Endodermal cell (in vitro differentiated cells): ENCODE data around the gene TRUB2. TPM values are rescaled to one million over a fixed set of nuclear protein-coding genes. Genes with fewer than 3 reads are reported as not detected.

ENCODE experiments used
- DNase-seq: peaks from one replicate; pipeline ENCODE4 v3.0.0-alpha.2; 2017
- H3K27ac ChIP-seq: 2 replicates; pipeline ENCODE4 v1.5.1; 2013; ENCODE audit warnings: mild to moderate bottlenecking, low read depth, low read length, moderate library complexity
- H3K27me3 ChIP-seq: 2 replicates; pipeline ENCODE4 v1.6.1; 2013; ENCODE audit warnings: mild to moderate bottlenecking, low read length, moderate library complexity; ENCODE audit not compliant: insufficient read depth, control insufficient read depth, poor library complexity, severe bottlenecking
- H3K36me3 ChIP-seq: 2 replicates; pipeline ENCODE4 v1.7.0; 2013; ENCODE audit warnings: mild to moderate bottlenecking, low read length, moderate library complexity; ENCODE audit not compliant: control insufficient read depth, insufficient read depth
- H3K4me1 ChIP-seq: one replicate; pipeline ENCODE4 v1.7.0; 2013; ENCODE audit warnings: low read length; ENCODE audit not compliant: control insufficient read depth, insufficient read depth
- H3K4me3 ChIP-seq: 2 replicates; pipeline ENCODE4 v1.5.1; 2013; ENCODE audit warnings: mild to moderate bottlenecking, low read length, moderate library complexity
- H3K9ac ChIP-seq: 2 replicates; pipeline ENCODE4 v1.6.1; 2013; ENCODE audit warnings: mild to moderate bottlenecking, low read length, moderate library complexity; ENCODE audit not compliant: poor library complexity, severe bottlenecking; ENCODE audit errors: extremely low read depth
- H3K9me3 ChIP-seq: 2 replicates; pipeline ENCODE4 v1.6.1; 2013; ENCODE audit warnings: mild to moderate bottlenecking, low read length, moderate library complexity; ENCODE audit not compliant: control insufficient read depth
- H3K27ac Mint-ChIP-seq: 2 replicates; pipeline ENCODE4 v1.8.0; 2020; ENCODE audit warnings: mixed read lengths
- H3K27me3 Mint-ChIP-seq: 2 replicates; pipeline ENCODE4 v1.8.0; 2021; ENCODE audit warnings: mild to moderate bottlenecking, mixed read lengths; ENCODE audit not compliant: insufficient read depth
- H3K36me3 Mint-ChIP-seq: 2 replicates; pipeline ENCODE4 v1.8.0; 2020; ENCODE audit warnings: low read depth, mixed read lengths
- H3K4me1 Mint-ChIP-seq: 2 replicates; pipeline ENCODE4 v1.8.0; 2020; ENCODE audit warnings: mixed read lengths
- H3K4me3 Mint-ChIP-seq: 2 replicates; pipeline ENCODE4 v1.8.0; 2020; ENCODE audit warnings: mild to moderate bottlenecking, moderate library complexity, mixed read lengths
- H3K9me3 Mint-ChIP-seq: 2 replicates; pipeline ENCODE4 v1.8.0; 2020; ENCODE audit warnings: mild to moderate bottlenecking, mixed read lengths
- WGBS, 2 experiments: methylation state at CpG; one replicate each; pipeline versions ENCODE4 v1.1.5 to v1.1.7; 2013; ENCODE audit warnings: missing lambda C conversion rate in 2 of 2, mixed read lengths in 1 of 2; ENCODE audit not compliant: insufficient coverage in 1 of 2, insufficient read length in 1 of 2; 5-methylcytosine and 5-hydroxymethylcytosine counted together
- total RNA-seq, 2 donors: library from RNA; stranded (reverse); fragmentation: NEBNext Ultra II Directional in 1 of 2; extraction: Animal tissue kit (Norgen Biotek cat#: 25700) in 1 of 2; gene quantifications; 2 replicates in 1 of 2; 3 replicates in 1 of 2; pipeline ENCODE4 v1.2.1, GENCODE V29; 2021
- TF ChIP-seq, protein P1 (sequence below): fragments of 200-600 bp; sonication (generic); conservative IDR thresholded peaks from 2 replicates; pipeline ENCODE4 v1.5.0; 2021; ENCODE audit warnings: antibody characterized with exemption, mild to moderate bottlenecking

Gene TRUB2
- total RNA-seq, 2 donors from 2014 or later, result 30.6 to 31.8 TPM

GRCh38 chr9:128349125-128349524 is 26.9 kb upstream of the TRUB2 start:
- no peaks in the 10 kb centered on the region for H3K27me3 ChIP-seq
- DNase-seq, result no peak
- no peak overlapping the region for H3K9ac ChIP-seq
- H3K27ac ChIP-seq, result no peak overlapping the region
- Mint-ChIP-seq H3K27ac (no peak overlapping the region), H3K27me3 (no peaks in the 10 kb centered on the region), H3K9me3 (no peaks in the 10 kb centered on the region), H3K4me3 (no peak overlapping the region), H3K36me3 (peaks cover 59% of the 10 kb centered on the region), H3K4me1 (no peaks in the 10 kb centered on the region)
- H3K4me3 ChIP-seq, result no peak overlapping the region
- H3K36me3 ChIP-seq, result peaks cover 37% of the 10 kb centered on the region
- H3K9me3 ChIP-seq, result no peaks in the 10 kb centered on the region
- TF ChIP-seq, protein P1, sequence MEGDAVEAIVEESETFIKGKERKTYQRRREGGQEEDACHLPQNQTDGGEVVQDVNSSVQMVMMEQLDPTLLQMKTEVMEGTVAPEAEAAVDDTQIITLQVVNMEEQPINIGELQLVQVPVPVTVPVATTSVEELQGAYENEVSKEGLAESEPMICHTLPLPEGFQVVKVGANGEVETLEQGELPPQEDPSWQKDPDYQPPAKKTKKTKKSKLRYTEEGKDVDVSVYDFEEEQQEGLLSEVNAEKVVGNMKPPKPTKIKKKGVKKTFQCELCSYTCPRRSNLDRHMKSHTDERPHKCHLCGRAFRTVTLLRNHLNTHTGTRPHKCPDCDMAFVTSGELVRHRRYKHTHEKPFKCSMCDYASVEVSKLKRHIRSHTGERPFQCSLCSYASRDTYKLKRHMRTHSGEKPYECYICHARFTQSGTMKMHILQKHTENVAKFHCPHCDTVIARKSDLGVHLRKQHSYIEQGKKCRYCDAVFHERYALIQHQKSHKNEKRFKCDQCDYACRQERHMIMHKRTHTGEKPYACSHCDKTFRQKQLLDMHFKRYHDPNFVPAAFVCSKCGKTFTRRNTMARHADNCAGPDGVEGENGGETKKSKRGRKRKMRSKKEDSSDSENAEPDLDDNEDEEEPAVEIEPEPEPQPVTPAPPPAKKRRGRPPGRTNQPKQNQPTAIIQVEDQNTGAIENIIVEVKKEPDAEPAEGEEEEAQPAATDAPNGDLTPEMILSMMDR, result no peak
- no peaks in the 10 kb centered on the region for H3K4me1 ChIP-seq
- WGBS, 2 experiments, result 92% methylated on average over 2 of the region's 2 CpGs; no CpG with 5 or more reads in 1 of the 2 experiments

- Histone ChIP-seq H3K36me3 (peaks cover 36% of the 10 kb centered on the region), H3K4me3 (no peak overlapping the region), H3K27ac (no peak overlapping the region), H3K27me3 (no peaks in the 10 kb centered on the region), H3K9me3 (no peaks in the 10 kb centered on the region), H3K4me1 (no peaks in the 10 kb centered on the region), H3K9ac (no peak overlapping the region)
- TF ChIP-seq, protein P1, result peak; percentile 44
- Mint-ChIP-seq H3K9me3 (no peaks in the 10 kb centered on the region), H3K27ac (no peak overlapping the region), H3K4me3 (no peak overlapping the region), H3K4me1 (peaks cover 3% of the 10 kb centered on the region), H3K36me3 (peaks cover 41% of the 10 kb centered on the region), H3K27me3 (no peaks in the 10 kb centered on the region)
- WGBS, 2 experiments, result 91 to 94% methylated on average over 18 to 28 of the region's 28 CpGs
- peak; percentile 74 for DNase-seq
Observed at GRCh38 chr9:128344931-128345605, 22.8 kb upstream of the TRUB2 start.

GRCh38 chr9:128343855-128344254 is 21.6 kb upstream of the TRUB2 start:
- H3K4me1 ChIP-seq, result no peaks in the 10 kb centered on the region
- no peak for DNase-seq
- Mint-ChIP-seq H3K4me3 (no peak overlapping the region), H3K36me3 (peaks cover 30% of the 10 kb centered on the region), H3K27me3 (no peaks in the 10 kb centered on the region), H3K27ac (no peak overlapping the region), H3K4me1 (peaks cover 3% of the 10 kb centered on the region), H3K9me3 (no peaks in the 10 kb centered on the region)
- no peak overlapping the region for H3K27ac ChIP-seq
- peaks cover 36% of the 10 kb centered on the region for H3K36me3 ChIP-seq
- 93 to 100% methylated on average over 4 of the region's 4 CpGs for WGBS, 2 experiments
- H3K9me3 ChIP-seq, result no peaks in the 10 kb centered on the region
- no peak overlapping the region for H3K9ac ChIP-seq
- TF ChIP-seq, protein P1, result no peak
- no peaks in the 10 kb centered on the region for H3K27me3 ChIP-seq
- H3K4me3 ChIP-seq, result no peak overlapping the region
